Measurements from ENCODE around the gene ADGRD2.
"Not testable (repeated sequence)": the region's sequence is repeated elsewhere in the genome, so short reads cannot be mapped to it uniquely, and the experiment has no call there.

The ADGRD2 gene, protein sequence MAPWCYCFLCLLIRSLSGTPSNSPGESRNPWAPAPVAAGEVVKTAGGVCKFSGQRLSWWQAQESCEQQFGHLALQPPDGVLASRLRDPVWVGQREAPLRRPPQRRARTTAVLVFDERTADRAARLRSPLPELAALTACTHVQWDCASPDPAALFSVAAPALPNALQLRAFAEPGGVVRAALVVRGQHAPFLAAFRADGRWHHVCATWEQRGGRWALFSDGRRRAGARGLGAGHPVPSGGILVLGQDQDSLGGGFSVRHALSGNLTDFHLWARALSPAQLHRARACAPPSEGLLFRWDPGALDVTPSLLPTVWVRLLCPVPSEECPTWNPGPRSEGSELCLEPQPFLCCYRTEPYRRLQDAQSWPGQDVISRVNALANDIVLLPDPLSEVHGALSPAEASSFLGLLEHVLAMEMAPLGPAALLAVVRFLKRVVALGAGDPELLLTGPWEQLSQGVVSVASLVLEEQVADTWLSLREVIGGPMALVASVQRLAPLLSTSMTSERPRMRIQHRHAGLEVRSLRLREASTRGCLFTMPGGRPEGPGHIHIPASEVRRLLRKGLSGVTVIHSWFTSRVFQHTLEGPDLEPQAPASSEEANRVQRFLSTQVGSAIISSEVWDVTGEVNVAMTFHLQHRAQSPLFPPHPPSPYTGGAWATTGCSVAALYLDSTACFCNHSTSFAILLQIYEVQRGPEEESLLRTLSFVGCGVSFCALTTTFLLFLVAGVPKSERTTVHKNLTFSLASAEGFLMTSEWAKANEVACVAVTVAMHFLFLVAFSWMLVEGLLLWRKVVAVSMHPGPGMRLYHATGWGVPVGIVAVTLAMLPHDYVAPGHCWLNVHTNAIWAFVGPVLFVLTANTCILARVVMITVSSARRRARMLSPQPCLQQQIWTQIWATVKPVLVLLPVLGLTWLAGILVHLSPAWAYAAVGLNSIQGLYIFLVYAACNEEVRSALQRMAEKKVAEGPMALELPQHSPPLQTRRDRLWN
- total RNA-seq, result 0 to 0.11 (median 0) reads per million in 18 experiments

DNA sequence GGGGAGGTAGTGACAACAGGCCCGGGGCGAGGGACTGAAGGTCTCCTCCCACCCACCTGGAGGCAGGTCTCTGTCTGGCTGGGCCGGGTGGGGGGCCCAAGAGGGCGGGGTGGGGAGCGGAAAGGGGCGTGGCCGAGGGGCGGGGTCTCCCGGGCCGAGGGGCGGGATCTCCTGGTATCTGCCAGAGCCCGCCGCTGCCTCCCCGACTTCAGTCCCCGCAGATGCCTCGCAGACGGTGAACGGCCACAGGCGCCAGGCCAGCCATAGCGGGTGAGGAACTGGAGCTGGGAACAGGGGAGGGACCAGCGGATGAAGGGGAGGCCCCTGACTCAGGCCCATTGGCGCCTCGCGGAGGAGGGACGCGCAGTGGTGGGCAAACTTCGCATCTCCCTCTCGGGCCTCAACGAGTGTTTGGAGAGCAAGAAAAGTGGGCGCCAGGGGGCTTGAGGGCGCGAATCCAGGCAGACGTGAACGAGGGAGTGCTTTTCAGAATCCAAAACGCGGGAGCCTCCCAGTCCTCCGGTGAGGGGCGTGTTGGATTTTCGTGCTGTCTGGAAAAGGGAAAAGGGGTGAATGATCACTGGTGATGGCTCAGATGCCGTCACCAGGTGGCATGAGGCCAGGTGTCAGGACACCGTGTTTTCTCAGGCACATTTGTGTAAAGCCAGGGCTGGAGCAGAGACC lies at the start of gene ADGRD2:
ADGRD2 (plus strand) TSS at position 211 of the 684 bp plus-strand sequence. CDS start 1,216 bp downstream, outside the sequence.
- no peak for DNase-seq

DNA sequence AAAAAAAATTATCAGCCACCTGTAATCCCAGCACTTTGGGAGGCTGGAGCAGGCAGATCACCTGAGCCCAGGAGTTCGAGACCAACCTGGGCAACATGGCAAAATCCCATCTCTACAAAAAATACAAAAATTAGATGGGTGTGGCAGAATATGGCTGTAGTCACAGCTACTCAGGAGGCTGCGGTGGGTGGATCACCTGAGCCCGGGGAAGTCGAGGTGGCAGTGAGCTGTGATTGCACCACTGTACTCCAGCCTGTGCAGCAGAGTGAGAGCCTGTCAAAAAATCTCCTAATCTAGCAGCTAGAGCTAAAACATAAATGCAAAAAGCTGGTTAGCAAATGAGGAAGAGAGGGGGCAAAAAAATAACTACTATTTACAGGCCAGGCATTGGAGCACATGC lies 47.0 kb upstream of the ADGRD2 start:
- DNase-seq, result no peak

DNA sequence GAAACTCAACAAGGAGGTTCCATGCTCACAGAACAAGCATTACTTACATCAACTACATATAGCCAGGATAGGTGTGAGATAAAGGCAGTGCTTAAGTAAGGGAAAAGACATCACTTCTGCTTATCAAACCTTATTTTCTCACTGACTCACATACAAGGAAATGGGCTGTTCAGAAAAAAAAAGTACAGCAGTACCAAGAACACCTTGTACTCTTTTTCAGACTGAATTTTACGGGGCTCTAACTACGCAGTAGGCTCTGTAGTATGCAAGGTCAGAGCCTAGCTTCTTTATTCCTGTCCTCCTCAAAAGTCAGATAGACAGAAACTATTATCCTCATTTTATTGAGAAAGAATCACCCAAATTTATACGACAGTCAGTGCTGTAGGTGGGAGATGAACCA lies 40.8 kb upstream of the ADGRD2 start:
- no peak for DNase-seq

DNA sequence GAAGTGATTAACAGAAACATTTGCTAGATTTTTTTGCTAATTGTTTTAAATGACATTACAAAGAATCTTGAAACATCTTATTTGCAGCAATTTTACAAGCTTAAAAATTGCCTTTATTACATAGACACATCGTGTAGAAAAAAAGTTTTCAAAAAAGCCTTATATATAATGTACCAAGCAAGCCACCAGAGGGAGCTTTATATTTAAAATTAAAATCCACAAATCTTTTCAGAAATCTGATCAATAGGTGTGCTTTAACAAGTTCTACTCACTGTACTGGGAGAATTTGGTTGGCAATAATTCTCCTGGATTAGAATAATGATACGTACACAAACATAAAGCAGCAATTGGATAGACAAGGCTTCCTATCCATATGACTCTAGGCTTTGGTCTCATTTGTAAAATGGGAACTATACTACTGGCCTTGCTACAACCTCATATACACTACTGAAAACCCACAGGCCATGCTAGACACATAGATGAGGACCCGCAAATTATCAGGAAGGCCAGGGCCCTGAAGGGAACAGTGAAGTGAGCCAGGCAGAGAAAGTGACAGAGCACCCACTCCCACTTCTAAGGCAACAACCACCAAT lies 39.8 kb upstream of the ADGRD2 start:
- DNase-seq, result peak in 1 of 2 donors; percentile 12

DNA sequence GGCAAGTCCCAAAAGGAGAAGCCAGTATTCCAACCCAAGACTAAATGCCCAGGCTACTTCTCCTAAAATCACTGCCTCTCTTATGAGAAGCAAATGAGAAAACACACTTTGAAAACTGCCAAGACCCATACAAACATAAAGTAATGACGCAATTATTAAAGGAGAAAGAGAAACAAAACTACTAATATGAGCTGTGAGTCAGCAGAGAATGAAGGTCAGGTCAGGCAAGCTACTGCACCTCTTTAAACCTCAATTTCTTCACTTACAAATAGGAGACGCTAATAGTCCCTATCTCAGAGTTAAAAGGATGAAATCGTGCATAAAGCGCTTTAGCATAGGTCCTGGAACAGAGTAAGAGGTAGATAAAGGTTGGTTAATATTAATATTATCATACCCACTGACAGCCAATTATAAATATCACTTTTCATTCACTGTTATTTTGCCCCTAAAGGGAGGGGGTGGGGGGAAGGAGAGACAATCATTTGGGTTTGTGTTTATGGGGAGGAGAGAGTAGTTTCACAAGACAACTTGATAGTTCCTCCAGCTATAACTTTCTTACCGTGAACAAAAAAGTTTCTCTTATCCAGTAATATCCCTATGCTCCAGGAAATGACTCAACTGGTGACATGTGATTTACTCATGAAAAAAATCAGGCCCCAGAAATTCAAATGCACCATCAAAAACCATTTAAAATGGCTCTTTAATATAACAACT lies 38.6 kb upstream of the ADGRD2 start:
- DNase-seq, result peak in 1 of 2 donors; percentile 17

DNA sequence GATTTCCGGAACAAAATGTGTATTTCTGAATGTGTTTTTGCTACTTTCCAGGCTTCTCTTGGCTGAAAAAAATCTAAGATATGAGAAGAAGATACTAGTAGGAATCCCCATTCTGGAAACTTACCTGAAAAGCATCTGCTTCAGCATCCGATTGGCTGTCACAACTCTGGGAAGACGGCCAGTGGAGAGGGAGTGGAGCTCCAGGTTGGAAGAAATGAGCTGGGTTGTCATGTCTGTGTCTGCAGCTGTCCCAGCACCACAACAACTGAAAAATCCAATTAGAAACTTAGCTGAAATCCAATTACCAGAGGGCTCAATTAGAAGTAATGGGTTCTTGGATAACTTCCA lies 38.0 kb upstream of the ADGRD2 start:
- no peak for DNase-seq

DNA sequence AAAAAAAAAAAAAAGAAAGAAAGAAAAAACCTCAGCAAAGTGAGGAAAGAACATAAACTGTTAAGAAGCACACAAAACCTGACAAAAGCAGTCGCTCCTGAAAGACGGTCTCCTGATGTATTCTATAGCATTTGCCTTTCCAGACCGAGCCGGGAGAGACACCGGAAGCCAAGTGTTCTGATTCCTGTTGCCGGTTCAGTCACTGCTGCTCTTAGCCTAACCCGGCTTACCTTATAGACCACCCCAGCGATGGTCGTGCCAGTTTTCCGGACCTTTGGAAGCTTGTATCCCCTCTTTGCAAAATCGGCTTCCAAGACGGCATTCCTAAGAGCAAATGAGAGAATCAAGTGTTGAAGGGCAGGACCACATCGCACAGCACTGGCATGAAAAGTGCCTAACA lies 35.6 kb upstream of the ADGRD2 start:
- no peak for DNase-seq

DNA sequence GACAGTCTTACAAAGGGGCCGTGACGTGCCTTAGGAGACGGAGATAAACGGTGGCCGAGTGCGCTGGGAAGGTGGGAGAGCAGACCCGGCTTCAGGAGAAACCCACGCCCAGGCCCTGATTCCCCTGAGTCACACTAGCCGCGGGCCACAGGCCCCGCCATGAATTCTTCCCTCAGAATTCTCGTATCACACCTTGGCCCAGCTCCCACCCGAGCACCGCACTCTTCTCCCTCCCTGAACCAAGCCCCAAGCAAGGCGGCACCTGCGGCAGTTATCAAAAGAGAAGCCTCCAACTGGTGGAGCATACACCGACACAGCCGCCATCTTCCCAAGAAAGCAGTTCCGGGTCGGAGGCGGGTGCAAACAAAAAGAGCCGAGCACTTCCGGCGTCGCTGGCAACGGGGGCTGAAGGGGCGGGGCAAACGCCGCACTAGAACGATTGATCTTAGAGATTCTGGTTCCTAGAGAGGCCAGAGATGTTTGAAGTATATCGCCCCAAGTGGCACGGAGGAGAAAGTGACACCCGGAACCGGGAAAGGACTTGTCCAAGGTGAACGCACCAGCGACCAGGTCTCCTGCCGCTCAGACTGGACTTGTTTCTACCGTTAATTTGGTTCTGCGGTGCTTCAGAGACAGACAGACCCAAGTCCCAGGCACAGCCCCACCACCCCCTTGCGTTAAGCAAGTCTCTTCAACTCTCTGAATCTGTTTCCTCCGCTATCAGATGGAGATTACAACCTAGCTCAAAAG lies 35.0 kb upstream of the ADGRD2 start, which contains the start of gene PSMB7:
PSMB7 (minus strand) TSS at position 341 of the 750 bp plus-strand sequence; CDS start at position 324, 17 bp downstream.
- DNase-seq, result peak; percentile 98 to 99

DNA sequence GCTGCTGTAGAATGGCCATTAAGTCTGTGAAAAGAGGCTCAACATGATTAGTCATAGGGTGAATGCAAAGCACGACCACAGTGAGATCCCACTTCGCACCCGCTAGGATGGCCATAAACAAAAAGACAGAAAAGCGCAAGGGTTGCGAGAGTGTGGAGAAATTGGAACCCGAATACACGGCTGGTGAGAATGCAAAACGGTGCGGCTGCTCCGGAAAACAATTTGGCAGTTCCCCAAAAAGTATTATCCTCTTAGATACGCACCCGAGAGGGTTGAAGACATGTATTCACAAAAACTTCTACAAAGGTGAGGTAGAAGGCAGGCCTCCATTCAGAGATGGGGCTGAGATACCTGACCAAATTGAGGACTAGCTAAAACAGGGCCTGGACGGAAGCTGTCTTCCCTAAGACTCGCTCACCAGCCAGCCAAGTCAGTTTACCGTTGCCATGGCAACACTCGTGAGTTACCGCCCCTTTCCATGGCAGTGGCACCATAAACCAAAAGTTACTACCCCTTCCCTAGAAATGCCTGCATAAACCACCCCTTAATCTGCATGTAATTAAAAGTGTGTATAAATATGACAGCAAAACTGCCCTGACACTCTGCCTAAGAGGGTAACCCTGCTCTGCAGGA lies 34.3 kb upstream of the ADGRD2 start:
- no peak for DNase-seq

DNA sequence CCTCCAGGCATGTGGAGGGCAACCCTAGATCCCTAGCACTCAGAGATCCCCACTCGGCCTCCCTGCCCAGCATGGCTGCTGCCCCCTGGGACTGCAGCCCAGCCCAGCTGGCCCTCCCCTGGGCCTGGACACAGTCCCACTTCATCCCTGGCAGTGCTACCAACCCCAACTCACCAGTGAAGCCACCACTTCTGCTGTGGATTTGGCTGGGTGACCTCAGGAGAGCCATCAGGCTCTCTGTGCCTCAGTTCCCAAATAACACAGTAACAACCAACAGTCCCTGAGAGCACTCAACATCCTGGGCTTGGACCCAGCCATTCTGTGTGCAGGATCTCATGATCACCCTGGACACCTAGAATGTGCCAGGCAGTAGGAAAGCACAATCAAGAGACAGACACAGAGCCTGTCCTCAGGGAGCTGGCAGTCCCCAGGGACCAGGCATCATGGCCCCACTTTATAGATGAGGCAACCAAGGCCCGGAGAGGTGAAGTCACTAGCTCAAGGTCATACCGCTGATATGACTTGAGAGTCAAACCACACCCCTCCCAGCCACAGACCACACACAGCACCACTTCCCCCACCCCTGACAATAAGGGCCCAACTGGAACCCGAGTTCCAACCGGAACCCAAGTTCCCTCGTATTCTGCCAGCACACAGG lies 30.3 kb upstream of the ADGRD2 start:
- DNase-seq, result no peak

DNA sequence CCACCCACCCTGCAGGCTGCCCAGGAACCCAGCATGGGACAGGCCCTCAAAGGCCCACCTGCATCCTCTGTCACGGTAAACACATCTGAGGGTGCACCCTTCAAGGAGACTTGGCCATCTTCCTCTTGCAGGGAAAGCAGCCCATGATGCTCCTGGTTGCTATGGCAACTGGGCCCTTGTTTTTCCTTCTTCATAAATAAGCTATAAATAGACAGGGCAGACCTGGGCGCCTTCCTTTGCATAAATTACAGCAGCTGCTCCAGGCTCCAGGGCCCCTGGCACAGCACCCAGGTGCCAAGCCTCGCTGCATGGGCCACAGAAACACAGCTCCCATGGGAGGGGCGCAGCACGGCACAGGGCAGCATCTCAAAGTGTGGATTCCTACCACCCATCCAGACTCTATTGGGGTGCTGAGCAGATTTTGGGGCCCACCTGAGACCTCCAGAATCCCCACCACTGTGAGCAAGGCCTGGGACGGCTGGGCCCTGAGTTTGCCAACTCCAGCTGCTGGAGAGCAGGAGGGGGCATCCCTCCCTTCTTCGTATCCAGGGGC lies 29.2 kb upstream of the ADGRD2 start:
- DNase-seq, result no peak

DNA sequence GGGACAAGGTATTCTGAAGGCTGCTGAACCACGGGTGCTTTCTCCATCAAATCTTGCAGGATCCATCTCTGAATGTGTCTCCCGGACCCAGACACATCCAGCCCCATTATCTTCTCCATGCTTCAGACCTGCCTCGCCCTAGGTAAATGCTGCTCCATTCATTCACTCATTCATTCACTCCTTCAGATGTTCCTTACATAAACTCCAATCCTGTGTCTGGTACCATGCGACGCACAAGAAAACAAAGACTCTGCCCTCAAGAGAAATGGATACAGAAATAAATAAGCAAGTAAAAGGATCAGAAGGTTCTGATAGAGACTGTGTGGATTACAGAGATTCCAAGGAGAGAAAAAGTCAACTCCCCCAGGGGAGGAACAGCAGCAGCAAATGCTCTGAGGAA lies 27.1 kb upstream of the ADGRD2 start:
- DNase-seq, result no peak

DNA sequence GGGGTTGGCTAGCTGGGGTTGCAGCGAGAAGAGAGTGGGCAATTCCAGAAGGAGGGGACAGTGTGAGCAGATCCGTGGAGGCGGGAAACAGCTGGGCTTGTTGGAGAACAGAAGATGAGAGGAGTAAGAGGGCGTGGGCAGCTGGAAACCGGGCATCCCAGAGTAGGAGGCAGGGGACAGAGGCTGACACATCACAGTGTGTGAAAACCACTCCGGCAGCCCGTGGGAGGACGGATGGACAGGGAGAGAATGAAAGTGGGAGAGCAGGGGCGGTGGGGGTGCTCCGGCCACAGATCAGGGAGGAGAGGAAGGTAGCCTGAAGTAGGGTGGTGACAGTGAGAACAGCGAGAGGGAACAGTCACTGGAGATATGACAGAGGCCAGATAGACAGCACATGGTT lies 26.7 kb upstream of the ADGRD2 start:
- no peak for DNase-seq

DNA sequence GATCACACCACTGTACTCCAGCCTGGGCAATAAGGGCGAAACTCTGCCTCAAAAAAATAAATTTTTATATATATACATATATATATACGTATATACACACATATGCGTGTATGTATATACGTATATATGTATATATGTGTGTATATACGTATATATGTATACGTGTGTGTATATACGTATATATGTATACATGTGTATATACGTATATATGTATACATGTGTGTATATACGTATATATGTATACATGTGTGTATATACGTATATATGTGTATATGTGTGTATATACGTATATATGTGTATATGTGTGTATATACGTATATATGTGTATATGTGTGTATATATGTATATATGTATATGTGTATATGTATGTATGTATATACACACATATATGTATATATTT lies 24.5 kb upstream of the ADGRD2 start:
- not testable (repeated sequence) for DNase-seq

DNA sequence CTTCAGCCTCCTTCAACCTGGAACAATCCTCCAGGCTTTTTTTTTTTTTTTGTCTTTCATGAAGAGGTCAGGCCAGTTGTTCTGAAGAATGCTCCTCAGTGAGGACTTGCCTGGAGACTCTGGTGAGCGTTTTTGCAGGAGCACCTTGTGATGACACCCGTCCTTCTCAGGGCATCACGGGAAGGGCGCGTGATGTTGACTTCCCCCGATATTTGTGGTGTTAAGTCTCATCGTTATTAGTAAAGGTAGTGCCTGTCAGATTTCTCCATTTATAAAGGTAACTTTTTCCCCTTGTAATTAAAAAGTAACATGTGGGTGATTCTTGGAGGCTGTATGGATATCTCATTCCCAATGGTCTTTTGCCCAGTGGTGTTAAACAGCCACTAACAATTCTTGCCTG lies 23.9 kb upstream of the ADGRD2 start:
- no peak for DNase-seq

DNA sequence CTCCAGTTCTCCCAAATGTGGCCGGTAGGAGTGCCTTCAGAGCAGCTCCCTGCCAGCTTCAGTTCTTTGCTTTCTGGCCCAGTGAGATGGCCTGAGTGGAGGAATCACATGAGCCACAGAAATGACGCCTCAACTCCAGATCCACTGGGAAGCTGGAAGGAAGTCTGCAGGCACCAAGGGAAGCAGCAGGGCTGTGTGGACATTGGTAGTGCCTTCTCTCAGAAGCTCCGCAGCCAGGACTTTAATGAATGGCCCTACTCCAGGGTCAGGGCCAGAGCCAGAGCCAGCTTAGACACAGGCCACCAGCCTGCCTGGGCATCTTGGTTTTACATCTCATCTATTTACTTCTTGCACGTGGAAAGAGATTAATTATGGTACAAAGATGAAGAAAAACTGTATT lies 23.0 kb upstream of the ADGRD2 start:
- DNase-seq, result no peak

DNA sequence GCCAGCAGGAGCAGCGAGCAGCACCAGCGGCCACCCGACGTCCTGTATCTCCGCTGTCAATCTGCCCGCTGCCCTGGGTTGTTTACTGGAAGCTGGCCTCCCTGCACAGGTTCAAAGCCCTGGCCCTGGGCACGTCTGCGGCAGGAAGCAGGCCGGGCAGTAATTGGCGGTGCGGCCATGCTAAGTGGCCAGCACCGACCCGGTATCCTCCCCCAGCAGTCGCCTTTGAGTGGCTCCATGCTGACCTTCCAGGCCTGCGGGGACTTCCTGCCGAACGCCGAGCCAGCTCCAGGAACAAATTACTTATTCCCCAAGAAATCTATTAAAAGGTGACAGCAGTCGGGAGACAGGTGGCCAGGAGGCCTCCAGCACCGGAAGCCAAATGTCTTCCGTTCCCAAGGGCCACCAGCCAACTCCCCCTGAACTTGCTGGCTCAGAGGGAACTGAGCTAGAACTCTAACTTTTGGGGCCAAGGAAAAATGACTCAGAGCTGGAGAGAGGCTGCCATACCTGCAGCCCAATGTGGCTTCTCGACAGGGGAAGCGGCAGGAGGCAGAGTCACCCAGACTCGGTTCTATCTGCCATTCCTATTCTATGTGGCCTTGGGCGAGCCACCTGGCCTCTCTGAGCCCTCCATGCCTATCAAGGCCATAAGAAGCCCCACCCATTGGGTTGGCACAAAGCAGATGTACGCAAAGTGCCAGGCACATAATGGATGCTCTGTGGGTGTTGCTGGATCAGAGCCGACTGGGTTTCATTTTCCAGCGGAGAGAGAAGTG lies 21.3 kb upstream of the ADGRD2 start:
- DNase-seq, result no peak

DNA sequence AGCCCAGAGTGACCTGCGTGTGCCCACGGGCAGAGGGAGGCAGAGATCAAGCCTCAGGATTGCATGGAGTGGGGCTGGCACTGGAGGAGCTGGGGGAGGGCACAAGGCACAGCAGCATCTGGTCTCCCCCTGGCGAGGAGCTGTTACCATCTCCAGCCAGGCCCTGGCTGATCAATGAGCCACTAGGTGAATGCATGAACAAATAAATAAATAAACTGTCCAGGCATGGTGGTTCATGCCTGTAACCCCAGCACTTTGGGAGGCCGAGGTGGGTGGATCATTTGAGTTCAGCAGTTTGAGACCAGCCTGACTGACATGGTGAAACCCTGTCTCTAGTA lies 20.8 kb upstream of the ADGRD2 start:
- DNase-seq, result no peak

DNA sequence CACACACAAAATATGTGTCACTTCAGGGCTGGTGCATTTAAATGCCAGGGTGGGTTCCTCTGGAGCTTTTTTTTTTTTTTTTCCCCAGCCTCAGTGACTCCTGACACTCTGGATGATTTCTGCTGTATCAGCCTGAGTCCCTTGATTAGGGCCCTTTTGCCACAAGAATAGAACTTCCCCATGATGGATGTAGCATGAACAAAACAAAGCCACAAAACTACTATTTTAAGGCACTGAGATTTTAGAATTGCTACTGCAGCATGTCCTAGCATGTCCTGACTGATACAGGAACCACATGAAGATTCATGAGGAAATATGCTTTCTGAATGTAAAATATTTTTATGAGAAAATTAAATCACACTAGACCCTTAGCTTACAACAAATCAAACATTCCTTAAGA lies 13.9 kb upstream of the ADGRD2 start:
- no peak for DNase-seq

Data from inflammatory macrophage (primary cell).